HG02852 (cell line): ENCODE measurements around the gene IL16.
"Not testable (repeated sequence)": the region's sequence is repeated elsewhere in the genome, so short reads cannot be mapped to it uniquely, and the experiment has no call there.

Source experiments
- ATAC-seq: cut with Tn5 transposase; IDR thresholded peaks from one replicate; pipeline ENCODE4 v1.9.1; 2021; ENCODE audit warnings: mild to moderate bottlenecking, moderate library complexity; ENCODE audit not compliant: unreplicated experiment

IL16 gene

DNA sequence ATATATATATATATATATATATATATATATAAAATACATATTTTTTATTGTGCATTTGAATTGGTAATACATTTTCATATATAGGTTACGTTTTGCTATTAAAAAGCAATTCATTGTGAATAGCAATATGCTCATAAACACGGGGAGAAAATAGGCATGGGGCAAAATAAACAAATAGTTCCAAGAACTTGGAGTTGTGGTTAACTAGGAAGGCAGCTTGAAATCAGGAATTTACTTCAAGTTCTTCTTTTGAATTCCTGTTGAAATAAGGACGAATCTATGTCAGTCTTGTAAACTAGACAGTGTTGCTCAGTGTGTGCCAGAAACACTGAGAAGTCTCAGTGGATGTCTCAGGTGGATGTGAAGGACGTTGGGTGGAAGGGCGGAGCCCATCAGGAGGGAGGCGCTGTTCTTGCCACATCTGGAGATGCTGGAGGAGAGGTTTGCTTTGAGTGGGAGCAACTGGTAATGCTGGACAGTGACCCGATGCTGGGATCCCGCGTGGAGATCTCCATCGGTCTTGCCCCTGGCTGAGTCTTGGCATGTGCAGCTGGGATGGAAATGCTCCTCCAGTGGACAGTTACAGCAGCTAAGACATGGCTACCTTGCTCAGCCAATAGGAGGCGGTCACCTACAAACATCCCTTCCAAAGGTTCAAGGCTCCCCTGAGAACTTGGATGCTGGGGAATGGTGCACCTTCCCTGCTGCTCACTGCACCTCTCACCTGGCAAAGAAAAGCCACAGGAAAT lies 2.5 kb downstream of the IL16 start:
- ATAC-seq = no peak

DNA sequence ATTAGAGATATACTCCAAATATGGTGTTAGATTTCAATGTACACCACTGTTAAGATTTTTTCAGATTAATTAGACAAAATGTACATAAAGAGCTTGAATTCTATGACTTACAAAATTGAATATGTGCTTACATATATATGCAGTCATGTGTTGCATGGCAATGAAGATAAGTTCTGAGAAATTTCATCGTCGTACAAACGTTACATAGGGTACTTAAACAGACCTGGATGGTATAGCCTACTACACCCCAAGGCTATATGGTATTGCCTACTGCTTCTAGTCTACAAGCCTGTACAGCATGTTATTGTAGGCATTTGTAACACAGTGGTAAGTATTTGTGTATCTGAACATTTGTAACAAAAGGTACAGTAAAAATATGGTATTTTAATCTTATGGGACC lies 9.3 kb downstream of the IL16 start:
- no peak for ATAC-seq

DNA sequence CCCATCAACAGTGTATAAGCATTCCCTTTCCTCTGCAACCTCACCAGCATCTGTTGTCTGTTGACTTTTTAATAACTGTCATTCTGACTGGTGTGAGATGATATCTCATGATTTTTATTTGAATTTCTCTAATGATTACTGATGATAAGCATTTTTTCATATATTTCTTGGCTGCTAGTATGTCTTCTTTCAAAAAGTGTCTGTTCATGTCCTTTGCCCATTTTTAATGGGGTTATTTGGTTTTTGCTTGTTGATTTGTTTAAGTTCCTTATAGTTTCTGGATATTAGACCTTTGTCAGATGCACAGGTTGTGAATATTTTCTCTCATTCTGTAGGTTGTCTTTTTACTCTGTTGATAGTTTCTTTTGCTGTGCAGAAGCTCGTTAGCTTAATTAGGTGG lies 11.3 kb downstream of the IL16 start:
- not testable (repeated sequence) for ATAC-seq

DNA sequence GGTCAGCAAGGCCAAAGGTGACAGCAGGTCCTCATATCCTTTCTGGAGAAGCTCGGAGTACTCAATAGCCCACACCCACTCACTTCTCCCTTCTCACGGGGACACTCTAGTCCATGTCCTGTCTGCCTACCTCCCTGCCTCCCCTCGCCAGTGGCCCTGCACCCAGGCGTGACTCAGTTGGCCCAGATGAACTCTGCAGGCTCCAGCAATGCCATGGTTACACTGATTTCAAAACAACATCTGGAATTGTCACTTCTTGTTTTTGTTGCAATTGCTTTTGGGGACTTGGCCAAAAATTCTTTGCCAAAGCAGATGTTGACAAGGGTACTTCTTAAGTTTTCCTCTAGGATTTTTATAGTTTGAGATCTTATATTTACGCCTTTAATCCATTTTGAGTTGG lies 13.0 kb downstream of the IL16 start:
- no peak for ATAC-seq

DNA sequence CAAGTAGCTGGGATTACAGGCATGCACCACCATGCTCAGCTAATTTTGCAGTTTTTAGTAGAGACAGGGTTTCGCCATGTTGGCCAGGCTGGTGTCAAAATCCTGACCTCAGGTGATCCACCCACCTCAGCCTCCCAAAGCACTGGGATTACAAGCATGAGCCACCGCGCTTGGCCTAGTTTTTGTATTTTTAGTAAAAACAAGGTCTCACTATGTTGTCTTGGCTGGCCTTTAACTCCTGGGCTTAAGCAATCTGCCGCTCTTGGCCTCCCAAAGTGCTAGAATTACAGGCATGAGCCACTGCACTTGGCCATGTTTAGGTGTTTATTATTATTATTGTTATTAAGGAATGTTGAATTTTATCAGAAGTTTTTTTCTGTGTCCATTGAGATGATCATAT lies 14.7 kb downstream of the IL16 start:
- ATAC-seq = no peak

DNA sequence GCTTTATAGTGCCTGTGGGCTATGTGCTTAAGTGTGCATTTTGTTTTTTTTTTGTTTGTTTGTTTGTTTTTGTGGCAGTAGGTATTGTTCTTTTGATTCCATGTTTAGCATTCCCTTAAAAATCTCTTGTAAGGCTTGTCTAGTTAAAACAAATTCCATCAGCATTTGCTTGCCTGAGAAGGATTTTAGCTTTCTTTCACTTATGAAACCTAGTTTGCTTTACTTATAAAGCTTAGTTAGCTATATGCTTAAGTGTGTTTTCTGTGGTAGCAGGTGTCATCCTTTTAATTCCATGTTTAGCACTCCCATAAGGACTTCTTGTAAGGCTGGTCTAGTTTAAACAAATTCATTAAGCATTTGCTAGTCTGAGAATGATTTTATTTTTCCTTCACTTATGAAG lies 17.3 kb downstream of the IL16 start:
- no peak for ATAC-seq

DNA sequence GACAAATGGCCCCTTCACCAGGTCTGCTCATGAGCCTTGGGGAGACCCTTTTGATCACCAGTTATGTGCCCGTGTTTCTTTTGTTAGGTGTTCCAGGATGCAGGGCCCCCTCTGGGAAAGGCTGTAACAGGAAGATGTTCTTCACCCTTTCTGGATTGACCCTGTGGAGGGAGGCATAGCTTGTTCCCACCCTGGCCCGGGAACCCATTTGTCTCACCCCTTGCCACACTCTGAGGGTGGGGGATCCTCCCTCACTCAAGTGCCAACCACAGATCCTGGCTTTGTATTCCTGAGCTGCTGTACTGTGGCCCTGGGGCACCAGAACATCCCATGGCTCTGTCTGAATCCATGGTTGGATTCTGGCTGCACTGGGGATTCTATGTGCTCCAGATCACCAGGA lies 18.9 kb downstream of the IL16 start:
- ATAC-seq = no peak

DNA sequence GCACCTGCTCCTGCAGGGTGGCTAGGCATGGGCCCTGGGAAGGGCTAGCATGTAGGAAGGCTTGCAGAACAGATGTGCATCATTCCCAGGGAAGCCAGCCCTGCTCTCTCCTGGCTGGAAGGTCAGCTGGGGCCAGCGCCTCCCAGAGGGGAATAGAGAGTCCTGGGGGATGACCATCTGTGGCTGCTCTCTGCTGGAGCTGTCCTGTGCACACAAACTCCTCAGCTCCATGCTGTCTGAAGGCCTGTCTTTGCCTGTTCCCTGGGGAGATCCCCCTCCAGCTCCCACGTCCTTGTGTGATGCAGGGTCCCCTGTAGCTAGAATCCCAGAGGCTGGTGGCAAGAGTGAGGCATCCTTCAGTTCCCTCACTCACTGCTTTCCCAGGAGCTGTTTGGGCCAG lies 19.3 kb downstream of the IL16 start:
- ATAC-seq = no peak

DNA sequence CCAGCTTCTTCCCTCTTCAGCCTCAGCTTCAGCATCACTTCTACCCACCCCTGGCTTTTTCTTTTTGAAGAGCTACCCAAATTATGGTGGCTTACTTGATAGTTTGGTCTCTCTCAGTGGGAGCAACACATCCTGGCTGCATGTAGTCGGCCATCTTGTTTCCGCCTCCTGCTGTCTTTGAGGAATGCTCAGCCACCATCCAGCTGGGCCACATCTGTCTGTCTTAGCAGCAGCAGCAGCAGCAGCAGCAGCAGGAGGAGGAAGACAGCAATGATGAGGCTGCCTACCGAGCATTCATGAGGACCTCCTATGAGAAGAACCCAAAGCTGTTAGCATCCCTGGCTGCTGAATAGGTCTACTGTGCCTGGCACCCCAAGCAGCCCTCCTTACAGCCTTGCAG lies 19.7 kb downstream of the IL16 start:
- ATAC-seq = no peak

DNA sequence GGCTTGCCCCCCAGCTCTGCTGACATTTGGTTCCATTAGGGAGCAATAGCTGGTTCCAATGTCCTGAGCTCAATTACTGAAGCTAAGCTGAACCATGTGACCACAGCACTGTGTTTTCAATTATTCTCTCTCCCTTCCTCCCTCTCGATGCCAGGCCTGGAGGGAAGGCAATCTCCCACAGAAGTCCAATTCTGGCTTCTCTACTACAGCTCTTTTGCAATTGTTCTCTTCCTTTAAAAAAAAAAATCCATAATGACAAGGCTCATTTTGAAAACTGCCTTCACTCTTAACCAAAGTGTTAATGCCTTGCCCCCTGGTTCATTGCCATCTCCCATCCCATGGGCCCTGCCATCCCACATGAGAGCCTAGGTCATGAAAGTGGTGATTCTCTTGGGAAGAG lies 24.8 kb downstream of the IL16 start:
- no peak for ATAC-seq

DNA sequence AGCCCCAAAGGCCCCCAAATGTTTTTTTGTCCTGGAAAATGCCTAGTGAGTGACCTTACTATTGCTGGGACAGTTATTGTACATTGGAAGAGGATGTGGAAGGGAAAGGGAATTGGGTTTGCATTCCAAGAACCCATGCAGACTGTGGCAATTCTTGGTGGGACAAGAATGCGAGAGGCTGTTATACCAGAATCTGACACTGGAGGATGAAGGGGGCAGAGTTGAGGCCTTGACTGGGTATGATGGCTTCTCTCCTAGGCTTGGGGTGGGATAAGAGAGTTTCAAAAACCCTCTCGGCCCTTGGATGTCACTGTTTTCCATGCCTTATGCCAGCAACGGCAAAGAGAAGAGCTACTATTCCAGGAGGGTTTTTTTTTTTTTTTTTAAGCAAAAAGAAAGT lies 25.3 kb downstream of the IL16 start:
- ATAC-seq = no peak

DNA sequence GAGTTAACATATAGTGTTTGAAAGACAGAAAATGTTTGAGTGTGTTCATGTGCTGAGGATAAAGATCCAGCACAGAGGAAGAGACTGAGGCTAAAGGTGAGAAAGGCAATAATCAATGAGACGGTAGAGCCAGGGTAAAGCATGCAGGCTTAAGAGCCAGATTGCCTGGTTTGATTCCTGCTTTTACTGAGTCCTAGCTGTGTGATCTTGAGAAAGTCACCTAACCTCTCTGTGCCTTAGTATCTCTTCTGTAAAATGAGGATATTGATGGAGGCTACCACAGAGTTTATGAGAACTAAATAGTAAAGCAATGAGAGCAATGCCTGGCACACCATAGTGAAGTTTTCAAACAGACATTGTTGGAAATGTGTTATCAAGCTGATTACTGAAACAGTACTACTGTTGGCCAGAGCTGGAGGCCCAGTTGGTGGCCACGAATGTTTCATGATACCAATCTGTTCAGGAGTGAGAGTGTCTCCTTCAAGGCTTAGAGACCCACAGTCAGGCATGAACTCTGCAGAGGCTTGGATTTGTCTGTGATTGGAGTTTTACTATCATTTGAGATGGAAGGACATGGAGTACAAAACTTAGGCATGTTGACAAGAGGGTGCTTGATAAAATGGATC lies 26.8 kb downstream of the IL16 start:
- ATAC-seq = no peak

DNA sequence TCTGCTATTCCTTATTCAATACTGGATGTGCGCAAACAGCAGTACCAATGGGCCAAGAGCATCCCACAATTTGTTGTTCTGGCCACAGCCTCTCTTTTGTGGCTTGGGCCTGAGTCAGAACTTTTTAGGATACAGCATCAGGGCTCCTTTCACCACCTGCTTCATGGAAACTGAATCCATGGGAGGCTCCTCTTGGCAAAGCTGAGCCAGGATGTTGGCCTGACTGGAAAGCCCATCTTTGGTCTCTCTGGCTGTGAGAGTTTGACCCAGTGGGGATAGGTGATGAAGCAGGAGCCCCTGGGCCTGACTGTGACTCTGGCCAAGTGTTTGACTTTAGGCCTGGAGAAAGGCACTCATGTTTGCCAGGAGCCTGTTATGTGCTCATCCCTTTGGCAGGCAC lies 27.6 kb downstream of the IL16 start:
- ATAC-seq = no peak

DNA sequence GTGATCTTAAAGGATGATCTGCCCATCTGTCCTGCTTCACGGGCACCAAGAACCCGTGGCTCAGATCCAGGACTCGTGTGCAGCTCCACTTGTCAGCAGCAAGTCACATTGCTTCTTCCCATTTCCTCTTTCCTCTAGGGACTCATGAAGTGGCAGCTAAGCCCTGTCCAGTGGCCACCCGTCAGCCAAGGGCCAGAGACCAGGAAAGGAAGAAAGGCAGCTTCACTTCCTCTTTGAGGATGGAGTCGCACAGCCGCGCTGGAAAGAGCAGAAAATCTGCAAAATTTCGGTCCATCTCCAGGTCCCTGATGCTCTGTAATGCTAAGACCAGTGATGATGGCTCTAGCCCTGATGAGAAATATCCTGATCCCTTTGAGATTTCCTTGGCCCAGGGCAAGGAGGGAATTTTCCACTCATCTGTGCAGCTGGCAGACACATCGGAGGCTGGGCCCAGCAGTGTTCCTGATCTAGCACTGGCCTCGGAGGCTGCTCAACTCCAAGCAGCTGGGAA lies 28.5 kb downstream of the IL16 start:
- no peak for ATAC-seq

DNA sequence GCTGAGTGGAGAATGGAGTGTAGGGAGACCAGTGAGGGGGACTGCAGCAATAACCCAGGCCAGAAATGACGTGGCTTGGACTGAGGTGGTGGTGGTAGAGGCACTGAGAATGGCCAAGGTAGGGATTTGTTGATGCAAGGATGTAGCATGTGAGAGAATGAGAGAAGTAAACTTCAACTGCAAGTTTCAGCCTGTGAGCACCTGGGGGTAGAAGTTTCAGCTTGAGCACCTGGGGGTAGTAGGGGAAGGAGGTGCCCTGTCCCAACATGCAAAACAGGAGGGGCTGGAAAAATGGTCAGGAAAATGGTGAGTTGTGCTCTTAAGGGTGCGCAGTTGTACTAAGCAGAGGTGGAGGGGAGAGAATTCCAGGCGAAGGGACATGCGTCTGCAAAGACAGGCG lies 31.0 kb downstream of the IL16 start:
- no peak for ATAC-seq

DNA sequence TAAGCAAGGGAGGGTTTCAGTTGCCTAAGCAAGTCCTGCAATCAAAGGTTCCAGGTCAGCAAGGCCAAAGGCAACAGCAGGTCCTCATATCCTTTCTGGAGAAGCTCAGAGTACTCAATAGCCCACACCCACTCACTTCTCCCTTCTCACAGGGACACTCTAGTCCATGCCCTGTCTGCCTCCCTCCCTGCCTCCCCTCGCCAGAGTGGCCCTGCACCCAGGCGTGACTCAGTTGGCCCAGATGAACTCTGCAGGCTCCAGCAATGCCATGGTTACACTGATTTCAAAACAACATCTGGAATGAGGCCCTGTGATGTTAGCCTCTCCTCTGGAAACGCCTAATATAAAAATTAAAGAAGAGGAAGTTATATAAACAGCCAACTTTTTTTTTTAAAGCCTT lies 32.9 kb downstream of the IL16 start:
- no peak for ATAC-seq

DNA sequence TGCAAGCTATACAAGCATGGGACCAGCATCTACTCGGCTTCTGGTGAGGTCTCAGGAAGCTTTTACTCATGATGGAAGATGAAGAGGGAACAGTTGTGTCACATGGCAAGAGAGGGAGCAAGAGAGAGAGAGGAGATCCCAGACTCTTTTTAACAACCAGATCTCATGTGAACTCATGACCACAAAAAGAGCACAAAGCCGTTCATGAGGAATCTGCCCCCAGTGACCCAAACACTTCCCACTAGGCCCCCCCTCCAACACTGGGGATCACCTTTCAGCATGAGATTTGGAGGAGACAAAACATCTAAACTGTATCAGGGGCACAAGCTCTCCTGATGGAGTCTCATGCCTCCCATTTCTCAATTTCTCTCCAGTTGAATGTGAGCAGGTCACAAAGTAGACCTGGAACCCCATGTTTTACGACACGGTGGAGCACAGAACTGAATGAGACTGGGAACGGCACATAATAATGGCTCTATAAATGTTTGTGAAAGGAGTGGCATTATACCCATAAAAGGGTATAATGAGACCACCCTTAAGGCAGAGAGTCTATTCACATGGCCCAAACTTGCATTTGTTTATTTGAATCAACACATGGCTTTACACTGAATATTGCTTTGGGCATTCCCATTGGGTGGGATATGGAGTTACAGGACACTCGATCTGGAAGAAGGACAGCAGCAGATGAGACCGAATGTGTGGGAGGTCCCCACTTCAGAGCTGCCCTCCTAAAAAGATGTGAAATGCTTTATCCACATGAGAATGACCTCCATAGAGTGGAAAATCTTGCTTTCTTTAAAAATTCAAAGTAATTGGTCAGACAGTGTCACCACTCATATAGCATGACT lies 38.8 kb downstream of the IL16 start:
- ATAC-seq = no peak

DNA sequence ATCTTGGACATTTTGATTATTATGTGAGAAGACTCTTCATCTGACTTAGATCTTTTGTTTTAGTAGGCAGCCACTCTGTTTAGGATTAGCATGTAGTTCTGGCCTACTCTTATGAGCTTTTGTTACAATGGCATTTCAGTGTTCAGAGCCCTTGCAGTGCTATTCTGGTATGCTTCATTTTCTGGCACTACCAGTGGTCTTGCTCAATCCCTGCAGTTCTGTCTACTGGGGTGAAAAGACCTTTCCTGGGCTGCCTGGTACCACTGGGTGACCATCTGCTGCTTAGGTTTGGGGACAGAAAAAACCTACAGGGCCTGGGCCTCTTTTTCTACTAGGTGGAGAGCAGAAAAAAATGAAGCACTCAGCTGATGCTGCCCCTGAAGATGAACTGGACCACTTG lies 42.5 kb downstream of the IL16 start:
- no peak for ATAC-seq

DNA sequence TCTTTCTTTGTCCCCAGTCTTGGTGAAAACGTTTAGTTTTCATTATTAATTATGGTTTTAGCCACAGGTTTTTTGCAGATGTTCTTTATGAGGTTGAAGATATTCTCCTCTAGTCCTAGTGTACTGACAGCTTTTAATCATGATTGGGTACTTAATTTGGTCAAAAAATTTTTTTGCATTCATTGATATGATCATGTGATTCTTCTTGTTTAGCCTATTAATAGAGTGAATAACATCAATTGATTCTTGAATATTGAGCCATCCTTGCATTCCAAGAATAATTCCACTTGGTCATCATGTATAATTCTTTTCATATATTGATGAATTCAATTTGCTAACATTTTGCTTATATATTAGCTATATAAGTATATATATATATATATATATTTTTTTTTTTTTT lies 46.1 kb downstream of the IL16 start:
- no peak for ATAC-seq

DNA sequence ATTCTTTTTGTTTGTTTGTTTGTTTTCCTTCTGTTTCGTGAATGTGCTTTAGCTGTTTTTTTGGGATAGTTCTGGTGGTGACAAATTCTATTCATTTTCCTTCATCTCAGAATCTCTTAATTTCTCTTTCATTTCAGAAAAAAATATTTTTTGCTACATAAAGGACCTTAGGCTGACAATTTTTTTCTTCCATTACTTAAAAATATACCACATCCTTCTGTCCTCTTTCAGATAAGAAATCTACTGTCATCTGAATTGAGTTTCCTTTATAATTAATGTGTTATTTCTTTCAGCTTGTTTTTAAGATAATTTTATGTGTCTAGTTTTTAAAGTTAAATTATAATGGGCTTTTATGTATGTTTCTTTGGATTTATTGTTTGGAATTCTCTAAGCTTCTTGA lies 47.6 kb downstream of the IL16 start:
- ATAC-seq = no peak

DNA sequence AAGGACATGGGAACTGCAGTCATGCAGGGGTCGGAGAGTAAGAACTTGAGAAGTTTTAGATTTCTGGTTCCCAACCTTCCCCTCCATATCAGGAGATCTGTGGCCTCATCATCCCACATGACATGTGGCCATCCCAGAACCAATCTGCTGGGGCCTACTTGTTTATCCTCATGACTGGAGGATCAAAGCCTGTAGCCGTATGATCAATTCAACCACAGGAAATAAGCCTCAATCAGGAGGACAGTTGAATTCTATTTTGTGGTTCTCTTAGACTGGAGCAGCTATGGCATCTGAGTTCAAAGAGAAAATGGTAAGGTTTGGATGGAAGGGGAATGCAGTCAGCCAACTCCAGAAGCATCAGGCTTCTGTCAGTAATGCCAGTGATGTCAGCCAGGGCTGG lies 57.2 kb downstream of the IL16 start:
- no peak for ATAC-seq
